Measurements from ENCODE around the gene XPR1.

DNA sequence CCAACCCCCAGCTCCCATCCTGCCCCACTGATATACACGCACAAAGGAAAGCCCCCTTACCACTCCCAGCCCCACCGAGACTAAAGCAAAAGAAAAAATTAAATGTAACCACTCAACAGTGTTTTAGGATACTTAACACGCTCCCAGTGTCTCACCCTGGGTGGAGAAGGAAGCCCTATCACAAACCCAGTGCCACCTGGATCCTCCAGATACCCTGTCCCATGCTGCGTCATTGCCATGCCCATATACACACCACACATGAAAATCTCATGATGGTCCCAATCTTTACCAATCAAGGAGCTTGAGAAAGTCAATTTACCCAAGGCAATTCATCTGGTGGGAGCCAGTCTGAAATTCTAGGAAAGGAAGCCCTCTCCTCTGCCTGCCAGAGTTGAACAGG lies 292.1 kb downstream of the XPR1 start:
- TF ChIP-seq POLR2A (IDR thresholded peaks at IDR 0.05), result no peak
- TF ChIP-seq, protein P1, sequence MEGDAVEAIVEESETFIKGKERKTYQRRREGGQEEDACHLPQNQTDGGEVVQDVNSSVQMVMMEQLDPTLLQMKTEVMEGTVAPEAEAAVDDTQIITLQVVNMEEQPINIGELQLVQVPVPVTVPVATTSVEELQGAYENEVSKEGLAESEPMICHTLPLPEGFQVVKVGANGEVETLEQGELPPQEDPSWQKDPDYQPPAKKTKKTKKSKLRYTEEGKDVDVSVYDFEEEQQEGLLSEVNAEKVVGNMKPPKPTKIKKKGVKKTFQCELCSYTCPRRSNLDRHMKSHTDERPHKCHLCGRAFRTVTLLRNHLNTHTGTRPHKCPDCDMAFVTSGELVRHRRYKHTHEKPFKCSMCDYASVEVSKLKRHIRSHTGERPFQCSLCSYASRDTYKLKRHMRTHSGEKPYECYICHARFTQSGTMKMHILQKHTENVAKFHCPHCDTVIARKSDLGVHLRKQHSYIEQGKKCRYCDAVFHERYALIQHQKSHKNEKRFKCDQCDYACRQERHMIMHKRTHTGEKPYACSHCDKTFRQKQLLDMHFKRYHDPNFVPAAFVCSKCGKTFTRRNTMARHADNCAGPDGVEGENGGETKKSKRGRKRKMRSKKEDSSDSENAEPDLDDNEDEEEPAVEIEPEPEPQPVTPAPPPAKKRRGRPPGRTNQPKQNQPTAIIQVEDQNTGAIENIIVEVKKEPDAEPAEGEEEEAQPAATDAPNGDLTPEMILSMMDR (IDR thresholded peaks at IDR 0.05), result no peak
